Coronary artery (tissue), 2 donors: ENCODE results near the gene CARMIL1.
"Not testable (repeated sequence)": the region's sequence is repeated elsewhere in the genome, so short reads cannot be mapped to it uniquely, and the experiment has no call there.

Experiments used
- DNase-seq: peaks from one replicate; pipeline ENCODE4 v3.0.0-alpha.2; 2017; ENCODE audit warnings: low spot score
- H3K27ac ChIP-seq, 2 donors: fragments of 200-600 bp; sonication (generic); one replicate each; pipeline ENCODE4 v1.5.1; 2016 to 2019
- H3K4me3 ChIP-seq: fragments of 200-600 bp; sonication (generic); 2 replicates; pipeline ENCODE4 v1.5.1; 2016; ENCODE audit warnings: mild to moderate bottlenecking, moderate library complexity
- TF ChIP-seq, protein P1 (sequence below): fragments of 200-600 bp; sonication (generic); IDR thresholded peaks from one replicate; pipeline ENCODE4 v1.5.1; 2019; ENCODE audit warnings: antibody characterized with exemption

CARMIL1 gene

DNA sequence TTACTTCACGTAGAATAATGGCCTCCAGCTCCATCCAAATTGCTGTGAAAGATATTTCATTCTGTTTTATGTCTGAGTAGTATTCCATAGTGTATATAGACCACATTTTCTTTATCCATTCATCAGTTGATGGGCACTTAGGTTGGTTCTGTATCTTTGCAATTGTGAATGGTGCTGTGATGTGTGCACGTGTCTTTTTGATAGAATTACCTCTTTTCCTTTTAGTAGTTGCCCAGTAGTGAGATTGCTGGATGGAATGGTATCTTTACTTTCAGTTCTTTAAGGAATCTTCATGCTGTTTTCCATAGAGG lies 91.8 kb downstream of the CARMIL1 start:
- Histone ChIP-seq H3K27ac (no peak overlapping the region), H3K4me3 (no peak overlapping the region)
- TF ChIP-seq, protein P1, sequence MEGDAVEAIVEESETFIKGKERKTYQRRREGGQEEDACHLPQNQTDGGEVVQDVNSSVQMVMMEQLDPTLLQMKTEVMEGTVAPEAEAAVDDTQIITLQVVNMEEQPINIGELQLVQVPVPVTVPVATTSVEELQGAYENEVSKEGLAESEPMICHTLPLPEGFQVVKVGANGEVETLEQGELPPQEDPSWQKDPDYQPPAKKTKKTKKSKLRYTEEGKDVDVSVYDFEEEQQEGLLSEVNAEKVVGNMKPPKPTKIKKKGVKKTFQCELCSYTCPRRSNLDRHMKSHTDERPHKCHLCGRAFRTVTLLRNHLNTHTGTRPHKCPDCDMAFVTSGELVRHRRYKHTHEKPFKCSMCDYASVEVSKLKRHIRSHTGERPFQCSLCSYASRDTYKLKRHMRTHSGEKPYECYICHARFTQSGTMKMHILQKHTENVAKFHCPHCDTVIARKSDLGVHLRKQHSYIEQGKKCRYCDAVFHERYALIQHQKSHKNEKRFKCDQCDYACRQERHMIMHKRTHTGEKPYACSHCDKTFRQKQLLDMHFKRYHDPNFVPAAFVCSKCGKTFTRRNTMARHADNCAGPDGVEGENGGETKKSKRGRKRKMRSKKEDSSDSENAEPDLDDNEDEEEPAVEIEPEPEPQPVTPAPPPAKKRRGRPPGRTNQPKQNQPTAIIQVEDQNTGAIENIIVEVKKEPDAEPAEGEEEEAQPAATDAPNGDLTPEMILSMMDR = no peak
- no peak for DNase-seq

DNA sequence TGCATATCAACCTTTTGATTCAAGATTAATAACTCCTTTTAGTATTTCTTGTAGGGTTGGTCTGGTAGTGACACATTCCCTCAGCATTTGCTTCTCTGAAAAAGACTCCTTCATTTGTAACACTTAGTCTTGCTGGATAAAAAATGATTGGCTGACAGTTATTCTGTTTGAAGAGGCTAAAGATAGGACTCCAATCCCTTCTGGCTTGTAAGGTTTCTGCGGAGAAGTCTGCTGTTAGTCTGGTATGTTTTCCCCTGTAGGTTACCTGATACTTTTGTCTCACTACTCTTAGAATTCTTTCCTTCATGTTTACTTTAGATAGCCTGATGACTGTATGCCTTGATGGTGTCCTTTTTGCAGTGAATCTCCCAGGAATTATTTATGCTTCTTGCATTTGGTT lies 96.0 kb downstream of the CARMIL1 start:
- Histone ChIP-seq H3K4me3 (no peak overlapping the region), H3K27ac (no peak overlapping the region)
- TF ChIP-seq, protein P1 = no peak
- DNase-seq = no peak

GRCh38 chr6:25377664-25378063 lies 98.5 kb downstream of the CARMIL1 start:
- TF ChIP-seq, protein P1 = no peak
- Histone ChIP-seq H3K27ac (no peak overlapping the region), H3K4me3 (no peak overlapping the region)
- no peak for DNase-seq

DNA sequence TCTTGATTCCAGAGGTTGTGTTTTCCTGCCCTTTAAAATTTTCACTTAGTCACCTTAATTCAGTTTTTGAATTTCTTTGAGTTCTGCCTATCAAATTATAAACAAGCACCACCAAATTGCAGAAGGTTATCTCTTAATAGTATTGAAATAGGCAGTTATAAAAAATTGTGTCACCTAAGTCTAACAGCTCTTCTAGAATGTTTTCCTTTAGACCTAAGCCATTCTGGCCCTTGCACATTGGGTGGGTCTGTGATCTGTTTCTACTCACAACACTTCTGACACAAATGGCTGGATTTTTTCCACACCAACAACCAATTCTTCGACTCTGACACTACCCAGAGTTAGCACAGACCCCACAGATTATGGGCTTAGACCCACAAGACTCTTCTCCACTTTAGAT lies 101.9 kb downstream of the CARMIL1 start:
- TF ChIP-seq, protein P1 = no peak
- DNase-seq = no peak
- H3K4me3 ChIP-seq = no peak overlapping the region
- H3K27ac ChIP-seq = peak overlapping the region; percentile 11 to 56

GRCh38 chr6:25382476-25382875 lies 103.3 kb downstream of the CARMIL1 start:
- H3K27ac ChIP-seq, DNase-seq, H3K4me3 ChIP-seq: not testable (repeated sequence)

DNA sequence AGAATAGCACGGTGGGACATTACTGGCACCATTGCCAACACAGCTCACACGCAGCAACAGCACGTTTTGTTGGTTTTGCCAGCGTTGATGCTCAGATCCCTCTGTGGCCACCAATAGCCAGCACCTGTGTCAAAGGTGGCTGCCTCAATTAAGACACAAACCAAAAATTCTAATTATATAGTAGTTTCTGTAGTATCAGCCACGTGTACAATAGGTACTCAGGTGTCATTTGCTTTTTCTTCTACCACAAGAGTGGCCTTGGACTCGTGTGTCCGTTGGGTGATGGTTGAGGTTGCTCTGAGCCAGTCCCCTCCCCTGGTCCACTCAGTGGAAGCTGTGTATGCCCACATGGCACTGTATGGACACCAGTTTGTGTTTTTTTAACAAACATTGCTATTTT lies 105.1 kb downstream of the CARMIL1 start:
- TF ChIP-seq, protein P1 = no peak

GRCh38 chr6:25384967-25385366 lies 105.8 kb downstream of the CARMIL1 start:
- TF ChIP-seq, protein P1 = no peak
- no peak for DNase-seq
- no peak overlapping the region for H3K4me3 ChIP-seq
- H3K27ac ChIP-seq = no peak overlapping the region

More for the DNA sequence above, 105.1 kb downstream of the CARMIL1 start:
- no peak overlapping the region for H3K27ac ChIP-seq
- no peak for DNase-seq
- no peak overlapping the region for H3K4me3 ChIP-seq

GRCh38 chr6:25387483-25387882 lies 108.3 kb downstream of the CARMIL1 start:
- TF ChIP-seq, protein P1 = no peak
- Histone ChIP-seq H3K27ac (no peak overlapping the region), H3K4me3 (no peak overlapping the region)
- DNase-seq = no peak
